HG03097 (cell line): ENCODE results near the gene TRIM24.
"Not testable (repeated sequence)": the region's sequence is repeated elsewhere in the genome, so short reads cannot be mapped to it uniquely, and the experiment has no call there.

Experiments
- ATAC-seq: cut with Tn5 transposase; IDR thresholded peaks from one replicate; pipeline ENCODE4 v1.9.1; 2021; ENCODE audit not compliant: unreplicated experiment, low FRiP score

TRIM24 gene

GRCh38 chr7:138524259-138524658, 64.2 kb downstream of the TRIM24 start:
- ATAC-seq = no peak

- no peak for ATAC-seq
Measured at GRCh38 chr7:138525757-138526156, 65.7 kb downstream of the TRIM24 start.

- ATAC-seq = no peak
Measured at GRCh38 chr7:138527746-138528223, 67.7 kb downstream of the TRIM24 start.

- ATAC-seq = not testable (repeated sequence)
Measured at GRCh38 chr7:138536833-138537232, 76.8 kb downstream of the TRIM24 start.

- ATAC-seq = no peak
Measured at GRCh38 chr7:138538518-138538917, 78.5 kb downstream of the TRIM24 start.

- ATAC-seq = no peak
Measured at GRCh38 chr7:138538997-138539644, 79.1 kb downstream of the TRIM24 start.

- peak; percentile 82 for ATAC-seq
Measured at GRCh38 chr7:138542183-138542582, 82.1 kb downstream of the TRIM24 start.

- no peak for ATAC-seq
Measured at GRCh38 chr7:138543739-138544138, 83.7 kb downstream of the TRIM24 start.

- ATAC-seq = no peak
Measured at GRCh38 chr7:138545123-138545522, 85.1 kb downstream of the TRIM24 start.

GRCh38 chr7:138546064-138546619, 86.1 kb downstream of the TRIM24 start:
- no peak for ATAC-seq

- no peak for ATAC-seq
Measured at GRCh38 chr7:138546829-138547228, 86.8 kb downstream of the TRIM24 start.

- no peak for ATAC-seq
Measured at GRCh38 chr7:138549082-138549481, 89.0 kb downstream of the TRIM24 start.

GRCh38 chr7:138550337-138550736, 90.3 kb downstream of the TRIM24 start:
- no peak for ATAC-seq

- no peak for ATAC-seq
Measured at GRCh38 chr7:138551102-138551501, 91.0 kb downstream of the TRIM24 start.

- no peak for ATAC-seq
Measured at GRCh38 chr7:138553805-138554204, 93.7 kb downstream of the TRIM24 start.

GRCh38 chr7:138554674-138555073, 94.6 kb downstream of the TRIM24 start:
- no peak for ATAC-seq

- ATAC-seq = no peak
Measured at GRCh38 chr7:138555684-138556083, 95.6 kb downstream of the TRIM24 start.

- no peak for ATAC-seq
Measured at GRCh38 chr7:138556771-138557484, 96.9 kb downstream of the TRIM24 start.

GRCh38 chr7:138559448-138559847, 99.4 kb downstream of the TRIM24 start:
- no peak for ATAC-seq

- ATAC-seq = no peak
Measured at GRCh38 chr7:138563808-138564207, 103.7 kb downstream of the TRIM24 start.

GRCh38 chr7:138564365-138564764, 104.3 kb downstream of the TRIM24 start:
- no peak for ATAC-seq

GRCh38 chr7:138565071-138565450, 105.0 kb downstream of the TRIM24 start:
- no peak for ATAC-seq
